ENCODE data around the gene CNTNAP2. TPM values are rescaled to one million over a fixed set of nuclear protein-coding genes. Genes with fewer than 3 reads are reported as not detected.

Gene CNTNAP2
- total and polyA plus RNA-seq, 9 donors: 0.24 to 7.0 (median 1.5) TPM

- no peaks in the 10 kb centered on the region for H3K36me3 ChIP-seq
- intact Hi-C loops (cut with DNase I): no loop called here
- H3K4me1 ChIP-seq (ENCODE audit: insufficient read depth): no peaks in the 10 kb centered on the region
- WGBS, 3 donors: 87 to 93% (median 91%) methylated on average over 10 of the region's 10 CpGs
- H3K4me3 ChIP-seq: no peak overlapping the region
- H3K9me3 ChIP-seq: no peaks in the 10 kb centered on the region
- DNase-seq: no peak
- H3K27me3 ChIP-seq: no peaks in the 10 kb centered on the region
- no peak overlapping the region for H3K27ac ChIP-seq
- no peak for TF ChIP-seq POLR2A (IDR thresholded peaks at IDR 0.05)
- TF ChIP-seq EP300 (IDR thresholded peaks at IDR 0.05): no peak
- TF ChIP-seq CTCF (IDR thresholded peaks at IDR 0.05): no peak
Observed at GRCh38 chr7:147997636-147998035, 1881.0 kb downstream of the CNTNAP2 start.

GRCh38 chr7:147999962-148000361, 1883.4 kb downstream of the CNTNAP2 start:
- Histone ChIP-seq H3K4me3 (no peak overlapping the region), H3K27ac (no peak overlapping the region), H3K36me3 (no peaks in the 10 kb centered on the region), H3K4me1 (ENCODE audit: insufficient read depth) (no peaks in the 10 kb centered on the region), H3K27me3 (no peaks in the 10 kb centered on the region), H3K9me3 (no peaks in the 10 kb centered on the region)
- 77 to 90% (median 86%) methylated on average over 4 of the region's 4 CpGs for WGBS, 3 donors
- intact Hi-C loops (cut with DNase I): no loop called here
- TF ChIP-seq EP300 (IDR thresholded peaks at IDR 0.05) (no peak), POLR2A (IDR thresholded peaks at IDR 0.05) (no peak), CTCF (IDR thresholded peaks at IDR 0.05) (no peak)
- no peak for DNase-seq

- TF ChIP-seq EP300 (IDR thresholded peaks at IDR 0.05): no peak
- TF ChIP-seq CTCF (IDR thresholded peaks at IDR 0.05): no peak
- no peak overlapping the region for H3K27ac ChIP-seq
- H3K4me3 ChIP-seq: no peak overlapping the region
- no peaks in the 10 kb centered on the region for H3K27me3 ChIP-seq
- H3K9me3 ChIP-seq: no peaks in the 10 kb centered on the region
- no peaks in the 10 kb centered on the region for H3K36me3 ChIP-seq
- no peak for DNase-seq
- 82 to 90% (median 84%) methylated on average over 1 of the region's 1 CpG for WGBS, 3 donors
- intact Hi-C loops (cut with DNase I): no loop called here
- H3K4me1 ChIP-seq (ENCODE audit: insufficient read depth): no peaks in the 10 kb centered on the region
Observed at GRCh38 chr7:148011753-148012152, 1895.2 kb downstream of the CNTNAP2 start.

DNA sequence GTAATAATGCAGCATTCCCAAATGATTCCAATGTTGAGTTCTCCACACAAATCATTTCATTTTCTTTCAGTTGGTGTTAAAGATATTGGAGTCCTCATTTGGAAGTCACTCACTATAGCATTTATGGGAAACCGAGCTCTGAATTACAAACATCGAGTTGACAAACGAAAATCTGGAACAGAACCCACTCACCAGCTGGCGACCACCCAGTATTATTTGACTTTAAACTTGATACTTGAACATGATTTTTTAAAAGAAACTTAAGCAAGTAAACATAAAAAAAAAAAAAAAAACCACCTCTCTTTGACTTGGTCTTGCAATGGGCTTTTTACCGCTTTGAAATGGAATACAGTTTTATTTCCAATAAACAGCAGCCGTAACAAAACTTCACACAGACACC, 1897.4 kb downstream of the CNTNAP2 start:
- WGBS, 3 donors: 67 to 82% (median 80%) methylated on average over 6 of the region's 6 CpGs
- H3K36me3 ChIP-seq: no peaks in the 10 kb centered on the region
- no peak overlapping the region for H3K27ac ChIP-seq
- intact Hi-C loops (cut with DNase I): no loop called here
- no peak for DNase-seq
- no peak overlapping the region for H3K4me3 ChIP-seq
- H3K4me1 ChIP-seq (ENCODE audit: insufficient read depth): no peaks in the 10 kb centered on the region
- TF ChIP-seq CTCF (IDR thresholded peaks at IDR 0.05): no peak
- TF ChIP-seq POLR2A (IDR thresholded peaks at IDR 0.05): no peak
- no peak for TF ChIP-seq EP300 (IDR thresholded peaks at IDR 0.05)
- no peaks in the 10 kb centered on the region for H3K9me3 ChIP-seq
- H3K27me3 ChIP-seq: no peaks in the 10 kb centered on the region

DNA sequence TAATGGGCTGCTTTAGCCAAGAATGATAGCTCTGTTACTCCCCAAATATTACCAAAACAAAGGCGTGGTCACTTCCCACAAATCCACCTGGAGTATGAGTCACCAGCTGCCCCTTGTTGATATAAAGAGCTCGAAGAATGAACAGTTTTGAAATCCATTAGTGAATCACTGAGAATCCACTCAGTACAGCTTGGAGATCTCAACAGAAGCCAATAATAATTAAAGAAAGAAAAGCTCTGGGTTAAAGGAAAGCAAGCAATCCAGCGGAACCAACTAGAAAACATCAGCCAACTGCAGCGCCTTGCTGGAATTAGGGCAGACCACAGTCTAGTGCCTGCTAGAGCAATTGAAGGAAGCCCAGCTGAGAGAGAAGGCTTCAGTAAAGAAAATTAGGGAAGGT, 1897.9 kb downstream of the CNTNAP2 start:
- H3K9me3 ChIP-seq: no peaks in the 10 kb centered on the region
- H3K27ac ChIP-seq: no peak overlapping the region
- H3K27me3 ChIP-seq: no peaks in the 10 kb centered on the region
- H3K36me3 ChIP-seq: no peaks in the 10 kb centered on the region
- intact Hi-C loops (cut with DNase I): no loop called here
- 29 to 50% (median 43%) methylated on average over 4 of the region's 4 CpGs for WGBS, 3 donors
- H3K4me3 ChIP-seq: no peak overlapping the region
- TF ChIP-seq CTCF (IDR thresholded peaks at IDR 0.05) (no peak), POLR2A (IDR thresholded peaks at IDR 0.05) (no peak), EP300 (IDR thresholded peaks at IDR 0.05) (no peak)
- no peak for DNase-seq
- no peaks in the 10 kb centered on the region for H3K4me1 ChIP-seq (ENCODE audit: insufficient read depth)
